Measurements from ENCODE around the gene SF3B3. TPM values are rescaled to one million over a fixed set of nuclear protein-coding genes. Genes with fewer than 3 reads are reported as not detected.

SF3B3 gene
- total and polyA plus RNA-seq, 10 of the 15 experiments (the other 5 are each of a cell fraction or from before 2014, with no cell fraction given) = 134 to 453 (median 215) TPM

DNA sequence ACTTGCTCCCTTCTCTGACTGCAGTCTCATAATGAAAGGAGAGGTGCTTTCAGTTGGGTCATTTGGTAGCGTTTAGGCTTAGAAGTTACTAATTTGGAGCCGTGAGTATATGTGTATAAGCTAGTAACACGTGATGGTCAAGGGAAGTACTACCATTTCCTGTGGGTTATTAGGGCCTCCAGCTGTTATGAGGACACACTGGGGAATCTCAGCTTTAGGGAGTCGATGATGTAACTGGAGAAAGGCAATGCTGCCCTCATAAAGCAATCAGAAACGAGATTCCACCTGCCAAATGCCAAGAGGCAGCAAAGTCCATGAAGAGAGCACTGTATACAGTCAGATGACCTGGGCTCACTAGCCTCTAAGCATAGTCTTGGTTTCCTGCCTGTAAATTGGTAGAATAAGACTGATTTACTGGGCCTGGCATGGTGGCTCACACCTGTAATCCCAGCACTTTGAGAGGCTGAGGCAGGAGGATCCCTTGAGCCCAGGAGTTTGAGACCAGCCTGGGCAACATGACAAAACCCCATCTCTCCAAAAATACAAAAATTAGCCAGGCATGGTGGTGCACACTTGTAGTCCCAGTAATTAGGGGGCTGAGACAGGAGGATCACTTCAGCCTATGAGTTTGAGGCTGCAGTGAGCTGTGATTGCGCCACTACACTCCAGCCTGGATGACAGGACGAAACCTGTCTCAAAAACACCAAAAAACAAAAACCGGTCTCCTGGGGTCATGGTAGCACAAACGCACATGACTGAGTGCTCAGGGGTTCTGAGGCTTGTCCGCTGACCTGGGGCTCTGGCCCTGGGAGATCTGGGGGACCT lies 53.0 kb downstream of the SF3B3 start (continued):
- TF ChIP-seq MEF2A (IDR thresholded peaks at IDR 0.05; ENCODE audit: insufficient read depth, low read depth, low read length) (peak; percentile 58; the same call in 1 of the 2 replicates), RAD51 (IDR thresholded peaks at IDR 0.05) (peak; percentile 78), MYC (IDR thresholded peaks at IDR 0.05; ENCODE audit: insufficient read depth, insufficient read length, insufficient replicate concordance, low read length, severe bottlenecking) (no peak), ESRRA (IDR thresholded peaks at IDR 0.05; ENCODE audit: low read length) (no peak), HSF1 (IDR thresholded peaks at IDR 0.05; ENCODE audit: low read depth, low read length) (no peak), RFX5 (IDR thresholded peaks at IDR 0.05; ENCODE audit: low read depth, low read length) (no peak), FOXM1 (IDR thresholded peaks at IDR 0.05; ENCODE audit: low read depth, low read length) (no peak), HDGF (IDR thresholded peaks at IDR 0.05) (no peak), RUNX3 (IDR thresholded peaks at IDR 0.05; ENCODE audit: low read length) (peak; percentile 83), BACH1 (IDR thresholded peaks at IDR 0.05; ENCODE audit: borderline replicate concordance) (no peak), TCF12 (IDR thresholded peaks at IDR 0.05; ENCODE audit: low read depth, low read length) (peak; percentile 53; the same call in 1 of the 2 replicates), YBX1 (IDR thresholded peaks at IDR 0.05) (no peak), KAT2A (conservative IDR thresholded peaks at IDR 0.05; ENCODE audit: control insufficient read depth, low read depth, low read length) (no peak), LARP7 (IDR thresholded peaks at IDR 0.05) (no peak), ZNF384 (IDR thresholded peaks at IDR 0.05; ENCODE audit: borderline replicate concordance, low read depth, low read length) (no peak), SP1 (IDR thresholded peaks at IDR 0.05; ENCODE audit: low read depth, low read length) (no peak), SUPT20H (IDR thresholded peaks at IDR 0.05; ENCODE audit: borderline replicate concordance, control insufficient read depth, low read depth, low read length) (no peak), SPI1 (IDR thresholded peaks at IDR 0.05; ENCODE audit: borderline replicate concordance, insufficient read depth, low read depth, low read length) (no peak), ZNF217 (IDR thresholded peaks at IDR 0.05) (no peak), RB1 (IDR thresholded peaks at IDR 0.05; ENCODE audit: borderline replicate concordance) (no peak), MTA2 (IDR thresholded peaks at IDR 0.05; ENCODE audit: low read depth) (peak; percentile 58; the same call in 1 of the 2 replicates), STAT3 (IDR thresholded peaks at IDR 0.05; ENCODE audit: low read depth, low read length) (no peak), NBN (IDR thresholded peaks at IDR 0.05) (no peak)
- TF ChIP-seq, protein P1, sequence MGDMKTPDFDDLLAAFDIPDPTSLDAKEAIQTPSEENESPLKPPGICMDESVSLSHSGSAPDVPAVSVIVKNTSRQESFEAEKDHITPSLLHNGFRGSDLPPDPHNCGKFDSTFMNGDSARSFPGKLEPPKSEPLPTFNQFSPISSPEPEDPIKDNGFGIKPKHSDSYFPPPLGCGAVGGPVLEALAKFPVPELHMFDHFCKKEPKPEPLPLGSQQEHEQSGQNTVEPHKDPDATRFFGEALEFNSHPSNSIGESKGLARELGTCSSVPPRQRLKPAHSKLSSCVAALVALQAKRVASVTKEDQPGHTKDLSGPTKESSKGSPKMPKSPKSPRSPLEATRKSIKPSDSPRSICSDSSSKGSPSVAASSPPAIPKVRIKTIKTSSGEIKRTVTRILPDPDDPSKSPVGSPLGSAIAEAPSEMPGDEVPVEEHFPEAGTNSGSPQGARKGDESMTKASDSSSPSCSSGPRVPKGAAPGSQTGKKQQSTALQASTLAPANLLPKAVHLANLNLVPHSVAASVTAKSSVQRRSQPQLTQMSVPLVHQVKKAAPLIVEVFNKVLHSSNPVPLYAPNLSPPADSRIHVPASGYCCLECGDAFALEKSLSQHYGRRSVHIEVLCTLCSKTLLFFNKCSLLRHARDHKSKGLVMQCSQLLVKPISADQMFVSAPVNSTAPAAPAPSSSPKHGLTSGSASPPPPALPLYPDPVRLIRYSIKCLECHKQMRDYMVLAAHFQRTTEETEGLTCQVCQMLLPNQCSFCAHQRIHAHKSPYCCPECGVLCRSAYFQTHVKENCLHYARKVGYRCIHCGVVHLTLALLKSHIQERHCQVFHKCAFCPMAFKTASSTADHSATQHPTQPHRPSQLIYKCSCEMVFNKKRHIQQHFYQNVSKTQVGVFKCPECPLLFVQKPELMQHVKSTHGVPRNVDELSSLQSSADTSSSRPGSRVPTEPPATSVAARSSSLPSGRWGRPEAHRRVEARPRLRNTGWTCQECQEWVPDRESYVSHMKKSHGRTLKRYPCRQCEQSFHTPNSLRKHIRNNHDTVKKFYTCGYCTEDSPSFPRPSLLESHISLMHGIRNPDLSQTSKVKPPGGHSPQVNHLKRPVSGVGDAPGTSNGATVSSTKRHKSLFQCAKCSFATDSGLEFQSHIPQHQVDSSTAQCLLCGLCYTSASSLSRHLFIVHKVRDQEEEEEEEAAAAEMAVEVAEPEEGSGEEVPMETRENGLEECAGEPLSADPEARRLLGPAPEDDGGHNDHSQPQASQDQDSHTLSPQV (IDR thresholded peaks at IDR 0.05) = no peak
- TF ChIP-seq, protein P2, sequence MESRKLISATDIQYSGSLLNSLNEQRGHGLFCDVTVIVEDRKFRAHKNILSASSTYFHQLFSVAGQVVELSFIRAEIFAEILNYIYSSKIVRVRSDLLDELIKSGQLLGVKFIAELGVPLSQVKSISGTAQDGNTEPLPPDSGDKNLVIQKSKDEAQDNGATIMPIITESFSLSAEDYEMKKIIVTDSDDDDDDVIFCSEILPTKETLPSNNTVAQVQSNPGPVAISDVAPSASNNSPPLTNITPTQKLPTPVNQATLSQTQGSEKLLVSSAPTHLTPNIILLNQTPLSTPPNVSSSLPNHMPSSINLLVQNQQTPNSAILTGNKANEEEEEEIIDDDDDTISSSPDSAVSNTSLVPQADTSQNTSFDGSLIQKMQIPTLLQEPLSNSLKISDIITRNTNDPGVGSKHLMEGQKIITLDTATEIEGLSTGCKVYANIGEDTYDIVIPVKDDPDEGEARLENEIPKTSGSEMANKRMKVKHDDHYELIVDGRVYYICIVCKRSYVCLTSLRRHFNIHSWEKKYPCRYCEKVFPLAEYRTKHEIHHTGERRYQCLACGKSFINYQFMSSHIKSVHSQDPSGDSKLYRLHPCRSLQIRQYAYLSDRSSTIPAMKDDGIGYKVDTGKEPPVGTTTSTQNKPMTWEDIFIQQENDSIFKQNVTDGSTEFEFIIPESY (IDR thresholded peaks at IDR 0.05) = no peak

All from GM12878 (cell line).